OCI-LY1 (cell line): ENCODE data around the gene CCR5AS.

ENCODE experiments used
- H2AFZ ChIP-seq: fragments of 200-600 bp; sonication (generic), shearing (Covaris generic); 2 replicates; pipeline ENCODE4 v1.6.0; 2014; ENCODE audit warnings: antibody characterized with exemption, mild to moderate bottlenecking, low read length
- H3F3A ChIP-seq: fragments of 200-600 bp; sonication (generic), shearing (Covaris generic); 2 replicates; pipeline ENCODE4 v1.6.0; 2014; ENCODE audit warnings: mild to moderate bottlenecking, antibody characterized with exemption, low read length, moderate library complexity; ENCODE audit not compliant: insufficient read depth
- H3K27ac ChIP-seq: fragments of 200-600 bp; sonication (generic); 2 replicates; pipeline ENCODE4 v1.5.1; 2014; ENCODE audit warnings: low read length, mixed run types, mild to moderate bottlenecking, low read depth; ENCODE audit not compliant: poor library complexity, severe bottlenecking
- H3K27me3 ChIP-seq: fragments of 200-600 bp; sonication (generic); 2 replicates; pipeline ENCODE4 v1.6.0; 2014; ENCODE audit warnings: antibody characterized with exemption, mild to moderate bottlenecking, low read length, moderate library complexity; ENCODE audit not compliant: insufficient read depth
- H3K36me3 ChIP-seq: fragments of 200-600 bp; sonication (generic); 2 replicates; pipeline ENCODE4 v1.6.1; 2014; ENCODE audit warnings: mild to moderate bottlenecking, antibody characterized with exemption, low read length, moderate library complexity, mixed read lengths; ENCODE audit not compliant: insufficient read depth
- H3K4me1 ChIP-seq: fragments of 200-600 bp; sonication (generic); 2 replicates; pipeline ENCODE4 v1.5.1; 2014; ENCODE audit warnings: mild to moderate bottlenecking, low read length, moderate library complexity; ENCODE audit not compliant: insufficient read depth, severe bottlenecking
- H3K4me2 ChIP-seq: fragments of 200-600 bp; sonication (generic), shearing (Covaris generic); 2 replicates; pipeline ENCODE4 v1.6.1; 2014; ENCODE audit warnings: low read length
- H3K4me3 ChIP-seq: fragments of 200-600 bp; sonication (generic); 2 replicates; pipeline ENCODE4 v1.5.1; 2014; ENCODE audit warnings: low read length, low read depth, mild to moderate bottlenecking, mixed read lengths; ENCODE audit not compliant: poor library complexity, severe bottlenecking
- H3K79me2 ChIP-seq: fragments of 200-600 bp; shearing (Covaris generic); 2 replicates; pipeline ENCODE4 v1.6.1; 2016; ENCODE audit warnings: mixed run types, low read length, mixed read lengths; ENCODE audit not compliant: insufficient read depth
- H3K9ac ChIP-seq: fragments of 200-600 bp; sonication (generic), shearing (Covaris generic); 2 replicates; pipeline ENCODE4 v1.6.1; 2014; ENCODE audit warnings: mild to moderate bottlenecking, low read length, mixed read lengths
- H3K9me2 ChIP-seq: fragments of 200-600 bp; sonication (generic), shearing (Covaris generic); 2 replicates; pipeline ENCODE4 v1.6.1; 2014; ENCODE audit warnings: low read depth, mild to moderate bottlenecking, low read length, mixed read lengths
- H3K9me3 ChIP-seq: fragments of 200-600 bp; shearing (Covaris generic); 2 replicates; pipeline ENCODE4 v1.6.1; 2014; ENCODE audit warnings: low read length, mixed read lengths
- H4K20me1 ChIP-seq: fragments of 200-600 bp; sonication (generic), shearing (Covaris generic); 2 replicates; pipeline ENCODE4 v1.6.0; 2016; ENCODE audit warnings: mild to moderate bottlenecking, low read length; ENCODE audit not compliant: insufficient read depth
- EZH2 ChIP-seq: fragments of 200-600 bp; sonication (generic), shearing (Covaris generic); IDR thresholded peaks from 2 replicates; pipeline ENCODE4 v1.8.0; 2017; ENCODE audit warnings: borderline replicate concordance, mixed run types, mild to moderate bottlenecking, antibody characterized with exemption, low read length, moderate library complexity, mixed read lengths
- TF ChIP-seq, protein P1 (sequence below): fragments of 200-600 bp; sonication (generic), shearing (Covaris generic); IDR thresholded peaks from 2 replicates; pipeline ENCODE4 v1.5.1; 2017; ENCODE audit warnings: mild to moderate bottlenecking, antibody characterized with exemption, low read length, moderate library complexity, mixed read lengths

Gene CCR5AS

DNA sequence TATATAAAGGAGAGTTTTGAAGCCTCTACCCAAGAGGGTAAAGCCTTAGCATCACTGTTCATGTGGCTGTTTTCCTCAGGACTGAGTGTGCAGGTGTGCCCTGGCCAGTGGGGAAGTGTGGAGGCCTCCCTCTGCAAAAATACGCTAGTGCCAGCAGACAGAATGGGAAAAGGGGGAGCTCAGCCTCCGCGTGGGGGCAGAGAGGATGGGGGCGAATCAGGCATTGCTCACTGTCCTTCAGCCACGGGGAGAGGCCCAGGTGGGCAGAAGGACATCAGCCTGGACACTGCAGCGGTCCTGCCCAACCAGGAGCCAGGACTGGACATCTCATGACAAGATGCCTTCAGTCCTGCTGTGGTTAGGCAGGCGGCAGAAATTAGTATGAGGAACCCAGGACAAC lies 47.7 kb upstream of the CCR5AS start:
- TF ChIP-seq, protein P1, sequence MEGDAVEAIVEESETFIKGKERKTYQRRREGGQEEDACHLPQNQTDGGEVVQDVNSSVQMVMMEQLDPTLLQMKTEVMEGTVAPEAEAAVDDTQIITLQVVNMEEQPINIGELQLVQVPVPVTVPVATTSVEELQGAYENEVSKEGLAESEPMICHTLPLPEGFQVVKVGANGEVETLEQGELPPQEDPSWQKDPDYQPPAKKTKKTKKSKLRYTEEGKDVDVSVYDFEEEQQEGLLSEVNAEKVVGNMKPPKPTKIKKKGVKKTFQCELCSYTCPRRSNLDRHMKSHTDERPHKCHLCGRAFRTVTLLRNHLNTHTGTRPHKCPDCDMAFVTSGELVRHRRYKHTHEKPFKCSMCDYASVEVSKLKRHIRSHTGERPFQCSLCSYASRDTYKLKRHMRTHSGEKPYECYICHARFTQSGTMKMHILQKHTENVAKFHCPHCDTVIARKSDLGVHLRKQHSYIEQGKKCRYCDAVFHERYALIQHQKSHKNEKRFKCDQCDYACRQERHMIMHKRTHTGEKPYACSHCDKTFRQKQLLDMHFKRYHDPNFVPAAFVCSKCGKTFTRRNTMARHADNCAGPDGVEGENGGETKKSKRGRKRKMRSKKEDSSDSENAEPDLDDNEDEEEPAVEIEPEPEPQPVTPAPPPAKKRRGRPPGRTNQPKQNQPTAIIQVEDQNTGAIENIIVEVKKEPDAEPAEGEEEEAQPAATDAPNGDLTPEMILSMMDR = no peak
- TF ChIP-seq EZH2 = no peak
- Histone ChIP-seq H3F3A (no peaks in the 10 kb centered on the region), H3K27ac (no peak overlapping the region), H3K9ac (no peak overlapping the region), H4K20me1 (no peaks in the 10 kb centered on the region), H3K9me3 (no peaks in the 10 kb centered on the region), H2AFZ (no peak overlapping the region), H3K4me3 (no peak overlapping the region), H3K4me1 (no peaks in the 10 kb centered on the region), H3K36me3 (no peaks in the 10 kb centered on the region), H3K4me2 (no peak overlapping the region), H3K79me2 (no peaks in the 10 kb centered on the region), H3K9me2 (no peaks in the 10 kb centered on the region), H3K27me3 (no peaks in the 10 kb centered on the region)

DNA sequence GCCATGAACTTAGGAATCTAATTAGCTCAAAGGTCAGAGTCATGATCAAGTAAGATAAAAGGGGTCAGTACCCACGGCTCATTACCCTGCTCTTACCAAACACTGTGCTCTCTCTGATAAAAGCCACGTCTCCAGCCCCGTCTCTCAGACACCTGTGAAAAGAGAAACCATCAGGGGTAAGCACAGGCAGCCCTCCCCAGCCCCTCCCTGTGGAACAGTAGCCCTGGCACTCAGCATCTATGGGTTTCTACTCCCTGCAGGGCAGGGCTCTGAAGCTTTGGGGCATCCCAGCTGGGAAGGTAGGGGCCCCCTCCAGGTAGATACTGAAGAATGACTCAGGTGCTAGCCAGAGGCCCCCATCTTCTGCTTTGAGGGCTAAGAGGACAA lies 47.3 kb upstream of the CCR5AS start:
- no peaks in the 10 kb centered on the region for H3K4me1 ChIP-seq
- H2AFZ ChIP-seq = no peak overlapping the region
- H3K36me3 ChIP-seq = no peaks in the 10 kb centered on the region
- H4K20me1 ChIP-seq = no peaks in the 10 kb centered on the region
- no peaks in the 10 kb centered on the region for H3K27me3 ChIP-seq
- H3K4me2 ChIP-seq = no peak overlapping the region
- H3K9ac ChIP-seq = no peak overlapping the region
- H3K79me2 ChIP-seq = no peaks in the 10 kb centered on the region
- H3F3A ChIP-seq = no peaks in the 10 kb centered on the region
- H3K9me2 ChIP-seq = no peaks in the 10 kb centered on the region
- no peak for TF ChIP-seq EZH2
- no peak overlapping the region for H3K4me3 ChIP-seq
- H3K9me3 ChIP-seq = no peaks in the 10 kb centered on the region
- no peak overlapping the region for H3K27ac ChIP-seq

DNA sequence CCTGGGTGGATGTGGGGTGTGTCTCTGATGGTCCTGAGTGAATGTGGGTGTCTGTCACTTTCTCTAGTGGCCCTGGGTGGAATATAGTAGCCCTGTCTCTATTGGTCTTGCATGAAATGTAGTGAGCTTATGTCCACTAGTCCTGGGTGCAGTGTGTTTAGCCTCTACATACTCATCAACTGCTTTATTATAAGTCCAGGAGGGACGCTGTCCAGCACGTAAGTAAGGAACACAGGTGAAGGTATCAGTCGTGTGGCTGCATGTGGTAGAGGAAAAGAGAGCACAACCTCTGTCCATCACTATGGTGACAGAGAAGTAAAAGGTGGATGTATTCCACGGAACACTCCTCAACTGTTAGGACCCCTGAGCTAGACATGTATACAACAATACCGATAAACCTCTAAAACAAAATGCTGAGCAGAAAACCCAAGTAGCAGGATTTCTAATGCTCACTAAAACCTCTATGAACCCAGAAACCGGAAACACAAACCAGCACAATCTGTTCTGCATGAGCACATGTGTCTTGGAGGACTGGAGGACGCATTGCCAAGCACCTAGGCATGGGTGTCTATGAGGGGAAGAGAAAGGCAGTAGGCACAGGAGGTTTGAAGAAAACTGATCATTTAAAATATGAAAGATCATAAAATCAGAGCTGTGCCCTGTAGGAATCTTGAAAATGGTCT lies 46.8 kb upstream of the CCR5AS start:
- Histone ChIP-seq H4K20me1 (no peaks in the 10 kb centered on the region), H3K79me2 (no peaks in the 10 kb centered on the region), H2AFZ (no peak overlapping the region), H3F3A (no peaks in the 10 kb centered on the region), H3K4me3 (no peak overlapping the region), H3K4me2 (no peak overlapping the region), H3K9me3 (no peaks in the 10 kb centered on the region), H3K4me1 (no peaks in the 10 kb centered on the region), H3K36me3 (no peaks in the 10 kb centered on the region), H3K9me2 (no peaks in the 10 kb centered on the region), H3K27ac (no peak overlapping the region), H3K9ac (no peak overlapping the region), H3K27me3 (no peaks in the 10 kb centered on the region)
- TF ChIP-seq, protein P1 = no peak
- no peak for TF ChIP-seq EZH2
